Endothelial cell (in vitro differentiated cells): Measurements from ENCODE around the gene KASH5. TPM values are rescaled to one million over a fixed set of nuclear protein-coding genes. Genes with fewer than 3 reads are reported as not detected.
"Not testable (repeated sequence)": the region's sequence is repeated elsewhere in the genome, so short reads cannot be mapped to it uniquely, and the experiment has no call there.

Experiments used
- DNase-seq: peaks from one replicate; pipeline ENCODE4 v3.0.0; 2021; ENCODE audit warnings: low spot score
- H3K27ac Mint-ChIP-seq: one replicate; pipeline ENCODE4 v1.8.0; 2021; ENCODE audit warnings: mixed read lengths, inconsistent platforms; ENCODE audit not compliant: unreplicated experiment
- H3K27me3 Mint-ChIP-seq: one replicate; pipeline ENCODE4 v1.8.0; 2021; ENCODE audit warnings: mild to moderate bottlenecking, moderate library complexity, mixed read lengths, inconsistent platforms; ENCODE audit not compliant: unreplicated experiment
- H3K36me3 Mint-ChIP-seq: one replicate; pipeline ENCODE4 v1.8.0; 2021; ENCODE audit warnings: mild to moderate bottlenecking, low read depth, mixed read lengths, inconsistent platforms; ENCODE audit not compliant: unreplicated experiment
- H3K4me1 Mint-ChIP-seq: one replicate; pipeline ENCODE4 v1.8.0; 2021; ENCODE audit warnings: mild to moderate bottlenecking, mixed read lengths, inconsistent platforms; ENCODE audit not compliant: unreplicated experiment
- H3K4me3 Mint-ChIP-seq: one replicate; pipeline ENCODE4 v1.8.0; 2021; ENCODE audit warnings: mild to moderate bottlenecking, mixed read lengths, inconsistent platforms; ENCODE audit not compliant: unreplicated experiment
- H3K9me3 Mint-ChIP-seq: one replicate; pipeline ENCODE4 v1.8.0; 2021; ENCODE audit warnings: mixed read lengths, inconsistent platforms; ENCODE audit not compliant: unreplicated experiment
- CTCF ChIP-seq: fragments of 200-600 bp; sonication (generic); IDR thresholded peaks from one replicate; pipeline ENCODE4 v1.5.0; 2021; ENCODE audit warnings: antibody characterized with exemption; ENCODE audit not compliant: unreplicated experiment
- total RNA-seq: library from RNA; stranded (reverse); fragmentation: NEBNext Ultra II Directional; extraction: Animal tissue kit (Norgen Biotek cat#: 25700); gene quantifications from one replicate; pipeline ENCODE4 v1.2.1, GENCODE V29; 2021; ENCODE audit not compliant: unreplicated experiment

The KASH5 gene
- total RNA-seq, 1 donor from 2014 or later: 0.26 TPM

- no peak for DNase-seq
- no peak overlapping the region for H3K4me3 Mint-ChIP-seq
- H3K27me3 Mint-ChIP-seq: peaks cover 9% of the 10 kb centered on the region
- peaks cover 2% of the 10 kb centered on the region for H3K4me1 Mint-ChIP-seq
- no peak overlapping the region for H3K27ac Mint-ChIP-seq
- TF ChIP-seq CTCF: no peak
- peaks cover 4% of the 10 kb centered on the region for H3K9me3 Mint-ChIP-seq
- peaks cover 7% of the 10 kb centered on the region for H3K36me3 Mint-ChIP-seq
These were observed 21.9 kb upstream of the KASH5 start for GRCh38 chr19:49366110-49366509.

DNA sequence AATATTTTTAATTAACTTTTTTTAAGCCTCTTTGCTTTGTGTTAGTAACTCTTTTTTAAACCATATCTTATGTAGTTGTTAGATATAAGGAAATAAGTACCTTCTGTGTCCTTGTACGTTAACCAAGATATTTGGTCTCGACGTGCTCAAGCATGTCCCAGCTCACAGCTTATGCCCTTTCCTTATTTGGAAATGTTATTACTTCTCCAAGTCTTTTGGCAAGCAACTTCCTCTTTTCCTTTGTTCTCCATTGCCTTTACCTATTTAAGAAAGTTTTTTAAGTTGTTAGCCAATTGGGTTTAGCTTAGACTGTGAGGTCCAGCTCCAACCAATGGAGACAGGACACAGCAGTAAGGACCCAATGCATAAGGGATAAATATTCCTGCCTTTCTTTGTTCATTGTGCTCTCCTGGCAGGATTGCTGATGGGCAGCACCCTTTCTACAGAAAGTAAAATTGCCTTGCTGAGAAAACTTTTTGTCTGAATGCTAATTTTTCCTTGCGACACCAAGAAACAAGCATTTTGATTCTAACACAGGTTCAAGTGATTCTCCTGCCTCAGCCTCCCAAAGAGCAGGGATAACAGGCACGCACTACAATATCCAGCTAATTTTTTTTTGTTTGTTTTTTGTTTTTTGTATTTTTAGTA is 19.2 kb upstream of the KASH5 start:
- Mint-ChIP-seq H3K27ac (no peak overlapping the region), H3K9me3 (peaks cover 4% of the 10 kb centered on the region), H3K4me3 (no peak overlapping the region), H3K27me3 (peaks cover 3% of the 10 kb centered on the region), H3K36me3 (peaks cover 7% of the 10 kb centered on the region), H3K4me1 (no peaks in the 10 kb centered on the region)
- TF ChIP-seq CTCF: no peak
- no peak for DNase-seq

- DNase-seq: no peak
- Mint-ChIP-seq H3K4me1 (no peaks in the 10 kb centered on the region), H3K4me3 (no peak overlapping the region), H3K9me3 (peaks cover 4% of the 10 kb centered on the region), H3K27ac (no peak overlapping the region), H3K27me3 (peaks cover 2% of the 10 kb centered on the region), H3K36me3 (peaks cover 10% of the 10 kb centered on the region)
- no peak for TF ChIP-seq CTCF
These were observed 16.9 kb upstream of the KASH5 start for GRCh38 chr19:49371184-49371583.

DNA sequence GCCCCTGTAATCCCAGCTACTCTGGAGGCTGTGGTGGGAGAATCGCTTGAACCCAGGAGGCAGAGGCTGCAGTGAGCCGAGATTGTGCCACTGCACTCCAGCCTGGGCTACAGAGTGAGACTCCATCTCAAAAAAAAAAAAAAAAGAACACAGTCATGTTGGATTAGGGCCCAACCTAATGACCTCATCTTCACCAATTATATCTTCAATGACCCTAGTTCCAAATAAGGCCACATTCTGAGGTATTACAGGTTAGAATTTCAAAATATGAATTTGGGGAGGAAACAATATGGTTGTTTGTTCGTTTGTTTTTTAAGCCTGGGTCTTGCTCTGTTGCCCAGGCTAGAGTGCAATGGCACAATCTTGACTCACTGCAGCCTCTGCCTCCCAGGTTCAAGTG is 14.9 kb upstream of the KASH5 start:
- H3K27me3 Mint-ChIP-seq, H3K27ac Mint-ChIP-seq, H3K4me1 Mint-ChIP-seq, H3K9me3 Mint-ChIP-seq, H3K4me3 Mint-ChIP-seq, DNase-seq: not testable (repeated sequence)
- peaks cover 12% of the 10 kb centered on the region for H3K36me3 Mint-ChIP-seq

DNA sequence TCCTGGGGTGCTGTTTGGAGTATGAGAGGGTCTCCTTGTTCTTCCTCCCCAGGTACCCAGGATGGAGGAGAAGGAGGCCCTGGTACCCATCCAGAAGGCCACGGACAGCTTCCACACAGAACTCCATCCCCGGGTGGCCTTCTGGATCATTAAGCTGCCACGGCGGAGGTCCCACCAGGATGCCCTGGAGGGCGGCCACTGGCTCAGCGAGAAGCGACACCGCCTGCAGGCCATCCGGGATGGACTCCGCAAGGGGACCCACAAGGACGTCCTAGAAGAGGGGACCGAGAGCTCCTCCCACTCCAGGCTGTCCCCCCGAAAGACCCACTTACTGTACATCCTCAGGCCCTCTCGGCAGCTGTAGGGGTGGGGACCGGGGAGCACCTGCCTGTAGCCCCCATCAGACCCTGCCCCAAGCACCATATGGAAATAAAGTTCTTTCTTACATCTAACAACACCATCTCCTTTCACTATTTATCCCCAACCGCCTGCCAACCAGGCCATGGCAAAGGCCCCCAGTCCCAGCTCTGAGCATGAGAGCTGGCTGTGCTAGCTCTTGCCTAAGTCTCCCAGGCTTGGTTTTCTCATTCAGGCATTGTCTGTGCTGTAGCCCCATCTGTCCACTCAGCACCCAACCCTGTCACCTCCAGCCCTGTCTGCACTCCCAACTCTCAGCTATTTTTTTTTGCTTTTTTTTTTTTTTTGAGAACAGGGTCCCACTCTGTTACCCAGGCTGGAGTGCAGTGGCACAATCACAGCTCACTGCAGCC is 13.2 kb upstream of the KASH5 start:
- no peak for TF ChIP-seq CTCF
- Mint-ChIP-seq H3K27ac (no peak overlapping the region), H3K4me1 (no peaks in the 10 kb centered on the region), H3K4me3 (no peak overlapping the region), H3K27me3 (peaks cover 4% of the 10 kb centered on the region), H3K9me3 (no peaks in the 10 kb centered on the region), H3K36me3 (peaks cover 11% of the 10 kb centered on the region)
- DNase-seq: no peak
